Measurements from ENCODE around the gene ELL2.

Gene ELL2

DNA sequence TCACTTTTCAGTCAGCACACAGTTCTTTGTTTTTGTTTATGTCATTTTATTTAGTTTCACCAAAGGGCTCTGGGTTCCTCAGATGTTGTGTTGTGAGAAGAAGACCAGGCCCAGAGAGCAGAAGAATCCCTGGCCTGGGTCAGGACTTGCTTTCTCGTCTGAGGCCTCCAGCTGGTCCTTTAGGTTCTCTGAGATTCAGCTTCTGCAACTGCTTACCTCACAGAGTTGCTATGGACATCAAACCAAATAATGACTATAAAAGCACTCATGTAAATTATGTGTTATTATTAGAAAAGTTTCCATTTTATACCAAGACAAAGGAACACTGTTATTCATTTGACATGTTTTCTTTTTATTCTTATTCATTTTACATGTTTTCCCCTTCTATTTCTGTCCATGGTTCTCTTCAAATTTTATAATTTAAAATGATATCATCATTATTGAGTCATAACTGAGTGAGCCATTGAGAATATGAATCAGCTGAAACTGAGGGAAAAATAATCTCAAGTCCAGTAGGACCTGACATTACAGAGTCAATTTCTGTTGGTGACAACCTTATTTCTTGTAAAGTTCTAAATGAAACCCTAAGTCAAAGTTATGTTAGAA is 95.1 kb downstream of the ELL2 start:
- Mint-ChIP-seq H3K36me3 (ENCODE audit: insufficient read depth) (peaks cover 11% of the 10 kb centered on the region), H3K27ac (no peak overlapping the region), H3K27me3 (peaks cover 0 to 6% of the 10 kb centered on the region in 2 donors), H3K4me3 (no peak overlapping the region), H3K9me3 (no peaks in the 10 kb centered on the region), H3K4me1 (ENCODE audit: low read depth in 2 of 2) (peaks cover 23 to 26% of the 10 kb centered on the region in 2 donors)
- ATAC-seq (replicated peaks): no peak
- DNase-seq: no peak

DNA sequence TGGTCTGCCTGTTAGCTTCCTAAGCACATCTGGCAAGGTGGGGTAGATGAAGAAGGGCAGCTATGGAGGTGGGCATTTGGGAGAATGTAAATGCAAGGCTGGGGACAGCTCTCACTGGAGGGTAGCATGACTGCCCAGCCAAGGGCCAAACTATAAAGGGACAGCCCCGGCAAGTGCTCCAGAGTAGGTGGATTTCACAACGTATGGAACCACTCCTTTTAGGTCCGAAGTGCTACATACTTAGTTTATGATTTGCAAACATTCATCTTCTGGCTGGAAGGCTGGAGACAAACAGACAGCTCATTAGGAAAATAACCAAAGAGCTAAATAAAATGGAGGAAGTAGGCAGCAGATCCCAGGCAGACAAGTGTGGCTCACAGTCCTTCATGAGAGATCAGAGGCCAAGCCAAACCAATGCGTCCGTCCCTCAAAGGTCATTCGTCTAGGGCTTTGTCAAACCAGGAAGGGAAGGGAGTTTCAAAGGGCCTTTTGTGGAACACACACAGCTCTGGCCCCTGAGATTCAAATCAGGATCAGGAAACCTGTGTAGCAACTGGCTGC is 96.6 kb downstream of the ELL2 start:
- Mint-ChIP-seq H3K27me3 (peaks cover 0 to 9% of the 10 kb centered on the region in 2 donors), H3K9me3 (no peaks in the 10 kb centered on the region), H3K4me1 (ENCODE audit: low read depth in 2 of 2) (peaks cover 11 to 15% of the 10 kb centered on the region in 2 donors), H3K4me3 (no peak overlapping the region), H3K27ac (no peak overlapping the region), H3K36me3 (ENCODE audit: insufficient read depth) (peaks cover 11% of the 10 kb centered on the region)
- DNase-seq (no peak), ATAC-seq (replicated peaks) (no peak)

DNA sequence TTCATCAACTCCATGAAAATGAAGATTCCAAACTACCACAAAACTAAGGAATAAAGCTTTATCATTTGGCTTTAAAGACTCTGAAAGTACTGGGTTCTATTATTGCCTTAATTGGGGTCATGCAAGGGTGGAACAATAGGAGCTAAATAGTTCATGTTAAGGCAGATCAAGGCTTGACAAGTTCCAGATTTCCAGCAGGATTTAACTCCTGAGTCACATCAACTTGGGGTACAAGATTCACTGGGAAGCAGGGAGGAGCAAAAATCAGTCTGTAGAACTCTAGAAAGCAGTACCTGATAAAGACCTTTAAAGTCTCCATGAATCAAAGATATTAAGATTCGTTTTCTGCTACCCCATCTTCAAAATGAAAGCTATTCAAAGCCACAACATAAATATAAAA is 97.2 kb downstream of the ELL2 start:
- H3K27me3 Mint-ChIP-seq: peaks cover 0 to 11% of the 10 kb centered on the region in 2 donors
- H3K4me1 Mint-ChIP-seq (ENCODE audit: low read depth in 2 of 2): peaks cover 8 to 11% of the 10 kb centered on the region in 2 donors
- no peaks in the 10 kb centered on the region for H3K9me3 Mint-ChIP-seq
- H3K27ac Mint-ChIP-seq: no peak overlapping the region
- no peak overlapping the region for H3K4me3 Mint-ChIP-seq
- H3K36me3 Mint-ChIP-seq (ENCODE audit: insufficient read depth): peaks cover 9% of the 10 kb centered on the region
- ATAC-seq (replicated peaks): no peak
- no peak for DNase-seq

DNA sequence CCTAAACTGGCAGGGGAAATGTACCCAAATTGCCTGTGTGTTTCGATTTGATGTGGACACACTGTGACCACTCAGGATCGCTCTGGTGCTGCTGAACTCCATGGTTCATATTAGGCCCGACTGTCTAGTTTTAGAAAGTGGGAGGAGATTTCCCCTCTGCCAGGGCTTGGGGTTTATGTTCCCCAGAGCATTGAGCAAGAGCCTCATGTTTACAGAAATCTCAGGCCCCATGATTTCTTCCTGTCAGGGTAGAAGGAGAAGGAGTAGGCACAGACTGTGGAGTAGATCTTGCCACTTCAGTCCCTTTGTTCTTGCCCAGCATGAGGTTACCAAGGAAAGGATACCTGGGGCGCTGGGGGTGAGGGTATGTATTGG is 98.3 kb downstream of the ELL2 start:
- Mint-ChIP-seq H3K9me3 (no peaks in the 10 kb centered on the region), H3K27ac (no peak overlapping the region), H3K27me3 (peaks cover 0 to 11% of the 10 kb centered on the region in 2 donors), H3K4me3 (no peak overlapping the region), H3K36me3 (ENCODE audit: insufficient read depth) (peaks cover 5% of the 10 kb centered on the region), H3K4me1 (ENCODE audit: low read depth in 2 of 2) (peaks cover 0 to 6% of the 10 kb centered on the region in 2 donors)
- ATAC-seq (replicated peaks): no peak
- DNase-seq: no peak

DNA sequence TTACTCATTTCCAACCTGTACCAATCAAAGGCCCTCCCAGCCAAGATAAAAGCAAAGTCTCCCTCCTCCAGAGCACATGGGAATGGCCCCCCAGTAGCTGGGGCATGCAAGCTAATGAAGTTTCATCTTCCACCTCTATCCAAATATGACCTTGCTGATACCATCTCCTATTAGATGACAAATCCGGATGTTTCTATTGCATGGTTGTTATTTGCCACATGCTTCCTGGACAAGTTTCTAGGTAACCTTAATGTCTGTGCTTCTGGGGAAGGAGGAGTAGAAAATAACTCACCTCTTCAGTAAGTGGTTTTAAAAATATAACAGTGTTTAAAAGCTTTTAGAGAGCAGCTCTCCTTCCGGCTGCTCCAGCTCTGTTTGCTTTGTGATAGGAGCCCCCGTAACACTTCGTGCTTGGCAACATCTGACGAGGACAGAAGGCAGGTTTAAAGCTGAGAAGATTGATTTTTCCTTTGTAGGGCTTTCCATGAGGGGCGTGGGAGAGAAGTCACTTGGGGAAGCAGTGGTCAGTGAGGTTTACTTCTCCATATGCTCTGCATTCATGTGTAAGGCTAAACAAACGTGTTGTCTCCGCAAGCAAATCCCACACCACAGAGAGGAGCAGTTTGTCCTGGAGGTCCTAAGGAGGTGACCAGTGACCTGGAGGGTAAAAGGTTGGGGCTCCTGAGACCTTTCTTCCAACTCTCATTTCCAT is 98.8 kb downstream of the ELL2 start:
- no peak for ATAC-seq (replicated peaks)
- Mint-ChIP-seq H3K4me1 (ENCODE audit: low read depth in 2 of 2) (peaks cover 0 to 6% of the 10 kb centered on the region in 2 donors), H3K27ac (no peak overlapping the region), H3K27me3 (peaks cover 0 to 11% of the 10 kb centered on the region in 2 donors), H3K36me3 (ENCODE audit: insufficient read depth) (peaks cover 5% of the 10 kb centered on the region), H3K9me3 (no peaks in the 10 kb centered on the region), H3K4me3 (no peak overlapping the region)
- no peak for DNase-seq

DNA sequence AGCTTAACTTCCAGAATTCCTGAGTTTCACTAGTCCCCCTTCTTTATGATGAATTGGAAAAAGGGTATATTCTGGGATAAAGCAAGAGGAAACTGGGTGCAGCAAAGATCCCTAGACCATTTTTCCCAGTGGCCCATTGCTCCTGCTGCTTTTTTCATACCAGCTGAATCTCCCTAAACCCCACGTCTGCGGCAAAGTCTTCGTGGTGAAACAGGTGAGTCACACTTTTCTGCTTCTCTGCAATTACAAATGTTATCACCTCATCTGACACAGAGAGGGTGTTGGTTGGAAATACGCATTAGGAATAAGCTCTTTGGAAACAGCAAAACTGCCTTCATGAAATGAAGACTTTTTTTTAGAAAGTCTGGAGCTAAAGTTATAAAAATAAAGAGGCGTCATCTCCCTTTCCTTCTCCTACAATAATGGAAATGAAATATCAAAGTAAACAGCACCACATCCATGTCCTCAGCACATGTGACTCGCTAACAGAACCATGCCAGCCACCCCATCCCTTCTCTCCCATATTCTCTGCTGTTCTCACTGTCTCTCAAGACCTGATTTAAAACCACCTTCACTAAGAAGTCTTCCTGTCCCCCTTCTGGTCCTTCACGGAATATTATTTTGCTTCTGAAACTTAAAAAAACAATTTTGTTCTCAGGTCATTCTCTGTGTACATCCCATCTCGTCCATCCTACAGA is 99.6 kb downstream of the ELL2 start:
- Mint-ChIP-seq H3K4me1 (ENCODE audit: low read depth in 2 of 2) (peaks cover 0 to 6% of the 10 kb centered on the region in 2 donors), H3K4me3 (no peak overlapping the region), H3K27me3 (peaks cover 0 to 11% of the 10 kb centered on the region in 2 donors), H3K36me3 (ENCODE audit: insufficient read depth) (peaks cover 5% of the 10 kb centered on the region), H3K27ac (no peak overlapping the region), H3K9me3 (no peaks in the 10 kb centered on the region)
- ATAC-seq (replicated peaks) (no peak), DNase-seq (no peak)

DNA sequence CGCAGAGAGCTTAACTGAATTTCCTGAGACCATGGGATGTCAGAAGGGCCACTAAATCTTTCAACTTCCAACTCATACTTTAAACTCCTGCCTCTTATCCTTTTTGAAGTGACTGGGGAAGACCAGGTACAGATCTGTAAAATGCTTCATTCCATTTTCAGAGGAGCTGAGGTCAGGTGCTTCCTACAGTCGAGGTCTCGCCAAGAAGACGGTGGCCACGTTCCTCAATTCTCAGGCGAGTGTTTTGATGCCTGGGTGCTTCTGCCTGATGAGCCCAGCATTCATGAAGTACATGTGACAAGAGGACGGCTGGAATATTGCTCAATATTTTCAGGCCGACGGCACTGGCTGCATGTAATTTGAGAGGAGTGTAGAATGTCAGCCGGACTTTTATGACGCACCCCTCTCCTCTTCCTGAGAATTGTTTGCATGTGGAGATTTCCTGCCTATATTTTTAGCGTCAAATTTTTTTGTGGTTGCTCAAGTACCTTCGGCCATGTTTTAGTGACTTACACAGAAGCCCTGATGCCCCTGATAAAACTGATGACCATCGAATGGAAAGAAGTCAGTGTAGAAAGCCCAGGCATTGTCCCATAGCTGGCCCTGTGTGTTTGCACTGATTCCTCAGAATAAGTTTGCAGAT is 100.3 kb downstream of the ELL2 start:
- Mint-ChIP-seq H3K9me3 (no peaks in the 10 kb centered on the region), H3K4me3 (no peak overlapping the region), H3K27ac (no peak overlapping the region), H3K27me3 (peaks cover 0 to 11% of the 10 kb centered on the region in 2 donors), H3K36me3 (ENCODE audit: insufficient read depth) (peaks cover 5% of the 10 kb centered on the region), H3K4me1 (ENCODE audit: low read depth in 2 of 2) (peaks cover 0 to 5% of the 10 kb centered on the region in 2 donors)
- DNase-seq (no peak), ATAC-seq (replicated peaks) (no peak)

DNA sequence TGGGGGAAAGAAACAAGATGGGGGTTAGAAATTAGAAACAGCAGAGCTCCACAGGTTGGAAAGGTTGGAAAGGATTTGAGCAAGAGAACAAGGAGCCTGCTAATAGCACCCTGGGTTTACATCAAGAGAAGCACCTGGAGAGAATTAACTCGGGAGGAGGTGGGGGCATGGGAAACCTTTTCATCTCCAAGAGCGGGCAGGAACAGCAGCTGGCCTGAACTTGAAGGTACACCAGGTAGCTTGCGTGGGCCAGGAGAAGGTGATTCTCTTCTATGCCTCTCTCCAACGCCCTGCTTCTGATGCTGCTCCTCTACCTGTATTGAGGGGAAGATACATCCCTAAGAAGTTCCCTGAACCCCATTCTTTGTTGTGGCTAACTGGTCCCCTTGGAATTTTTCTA is 102.0 kb downstream of the ELL2 start:
- peaks cover 5% of the 10 kb centered on the region for H3K36me3 Mint-ChIP-seq (ENCODE audit: insufficient read depth)
- no peak overlapping the region for H3K27ac Mint-ChIP-seq
- H3K4me3 Mint-ChIP-seq: no peak overlapping the region
- peaks cover 0 to 5% of the 10 kb centered on the region in 2 donors for H3K4me1 Mint-ChIP-seq (ENCODE audit: low read depth in 2 of 2)
- DNase-seq (no peak), ATAC-seq (replicated peaks) (no peak)
- peaks cover 0 to 11% of the 10 kb centered on the region in 2 donors for H3K27me3 Mint-ChIP-seq
- no peaks in the 10 kb centered on the region for H3K9me3 Mint-ChIP-seq

DNA sequence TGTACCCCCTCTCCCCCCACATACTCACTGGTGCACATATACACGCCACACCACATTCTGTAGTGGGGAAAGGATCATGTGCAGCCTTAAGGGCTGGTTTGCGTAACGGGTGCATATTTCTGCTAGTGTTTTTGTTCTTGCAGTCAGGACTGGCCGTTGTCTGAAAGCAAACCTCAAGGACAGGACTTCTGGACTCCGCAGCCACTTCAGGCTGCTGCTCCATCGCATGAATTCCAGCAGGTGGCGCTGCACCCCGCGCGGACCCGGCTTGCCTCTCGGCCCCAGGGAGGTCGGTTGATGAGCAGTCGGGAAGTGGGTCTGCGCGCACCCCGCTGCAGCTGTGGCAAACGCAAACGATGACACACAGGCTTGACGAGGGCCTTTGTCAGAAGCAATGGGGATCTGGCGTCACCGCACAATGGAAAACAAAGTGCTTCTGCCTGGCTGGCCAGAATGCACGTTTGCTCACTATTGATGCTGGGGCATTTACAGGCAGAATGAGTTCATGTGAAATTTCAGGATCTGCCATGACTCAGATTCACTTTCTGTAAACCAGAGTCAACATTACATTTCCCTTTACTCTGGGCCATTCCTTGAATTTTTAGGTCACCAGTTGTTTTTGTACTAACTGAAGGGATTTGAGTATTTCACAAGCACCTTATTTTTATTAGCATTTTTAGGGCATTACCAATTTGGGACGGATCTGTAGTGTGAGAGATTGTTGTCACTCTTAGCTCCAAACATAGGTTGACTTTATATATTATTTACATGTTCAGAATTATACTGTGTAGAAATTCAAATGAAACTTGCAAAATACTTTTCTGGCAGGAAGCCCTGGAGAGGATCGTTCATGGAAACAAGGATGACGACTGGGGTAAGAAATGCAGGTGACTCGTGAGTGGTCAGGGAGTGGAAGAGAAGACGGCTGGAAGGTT is 102.7 kb downstream of the ELL2 start:
- H3K4me1 Mint-ChIP-seq (ENCODE audit: low read depth in 2 of 2): peaks cover 0 to 5% of the 10 kb centered on the region in 2 donors
- H3K4me3 Mint-ChIP-seq: peak overlapping the region; percentile 5 to 56
- no peaks in the 10 kb centered on the region for H3K9me3 Mint-ChIP-seq
- peaks cover 0 to 11% of the 10 kb centered on the region in 2 donors for H3K27me3 Mint-ChIP-seq
- DNase-seq (peak; percentile 86 to 88 (median 86)), ATAC-seq (replicated peaks) (peak; percentile 98)
- no peak overlapping the region for H3K27ac Mint-ChIP-seq
- H3K36me3 Mint-ChIP-seq (ENCODE audit: insufficient read depth): peaks cover 5% of the 10 kb centered on the region

DNA sequence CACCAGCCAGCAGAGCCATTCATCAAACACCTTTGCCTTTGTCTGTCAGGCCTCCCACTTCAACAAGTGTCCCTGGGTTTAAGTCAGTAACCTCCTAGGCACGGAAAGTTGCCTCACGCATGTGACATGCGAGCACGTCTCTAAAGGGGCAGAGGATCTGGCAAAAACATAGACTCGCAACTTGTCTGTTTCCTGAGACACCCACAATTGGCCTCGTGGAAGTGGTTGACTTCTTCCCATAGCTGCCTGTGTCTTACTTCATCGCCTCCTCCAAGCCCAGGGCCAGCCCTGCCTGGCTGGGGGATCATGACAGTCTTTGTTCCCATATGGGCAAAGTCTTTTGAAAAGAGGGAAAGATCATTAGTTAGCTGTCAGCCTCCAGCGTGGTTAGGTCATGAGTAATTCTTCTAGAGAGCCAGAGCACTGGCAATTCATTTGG is 103.6 kb downstream of the ELL2 start:
- ATAC-seq (replicated peaks): no peak
- DNase-seq: no peak
- Mint-ChIP-seq H3K27me3 (peaks cover 0 to 11% of the 10 kb centered on the region in 2 donors), H3K27ac (no peak overlapping the region), H3K36me3 (ENCODE audit: insufficient read depth) (peaks cover 5% of the 10 kb centered on the region), H3K4me3 (no peak overlapping the region), H3K4me1 (ENCODE audit: low read depth in 2 of 2) (peaks cover 0 to 5% of the 10 kb centered on the region in 2 donors), H3K9me3 (no peaks in the 10 kb centered on the region)

DNA sequence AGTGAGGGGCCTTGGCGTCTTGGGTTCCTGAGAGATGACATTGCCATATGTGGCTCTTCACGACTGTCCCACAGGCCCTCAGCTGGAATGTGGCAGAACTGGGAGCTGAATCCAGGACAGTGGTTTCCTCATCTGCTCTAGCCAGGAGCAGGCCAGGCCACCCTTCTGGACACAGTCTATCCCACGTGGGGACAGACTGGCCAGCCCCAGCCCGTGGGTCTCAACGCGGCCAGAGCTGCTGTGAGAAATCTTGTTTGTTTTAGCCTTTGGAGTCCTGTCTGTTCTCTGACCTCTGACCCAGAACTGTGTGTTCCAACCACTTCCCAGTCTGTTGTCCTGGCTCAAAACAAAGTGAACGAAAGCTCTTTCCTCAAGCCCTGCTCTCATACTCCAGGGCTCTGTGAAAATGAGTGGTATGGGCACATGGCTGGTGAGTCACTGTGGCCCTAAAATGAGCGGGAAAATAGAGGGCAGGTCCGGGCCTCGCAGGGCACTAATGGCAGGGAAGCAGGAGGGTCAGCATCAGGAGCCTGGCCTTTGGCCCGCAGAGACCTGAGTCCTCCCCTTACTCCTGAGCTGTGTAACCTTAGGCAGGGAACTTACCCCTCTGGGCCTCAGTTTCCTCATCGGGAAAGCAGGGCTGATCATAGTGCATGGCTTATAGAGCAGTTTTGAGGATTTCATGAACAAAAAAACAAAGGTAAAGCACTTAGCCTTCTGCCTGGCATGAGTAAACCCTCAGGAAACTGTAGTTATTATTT is 104.3 kb downstream of the ELL2 start:
- no peak for DNase-seq
- Mint-ChIP-seq H3K27me3 (peaks cover 0 to 9% of the 10 kb centered on the region in 2 donors), H3K27ac (no peak overlapping the region), H3K4me1 (ENCODE audit: low read depth in 2 of 2) (peaks cover 0 to 5% of the 10 kb centered on the region in 2 donors), H3K4me3 (no peak overlapping the region), H3K36me3 (ENCODE audit: insufficient read depth) (peaks cover 3% of the 10 kb centered on the region), H3K9me3 (no peaks in the 10 kb centered on the region)
- no peak for ATAC-seq (replicated peaks)

DNA sequence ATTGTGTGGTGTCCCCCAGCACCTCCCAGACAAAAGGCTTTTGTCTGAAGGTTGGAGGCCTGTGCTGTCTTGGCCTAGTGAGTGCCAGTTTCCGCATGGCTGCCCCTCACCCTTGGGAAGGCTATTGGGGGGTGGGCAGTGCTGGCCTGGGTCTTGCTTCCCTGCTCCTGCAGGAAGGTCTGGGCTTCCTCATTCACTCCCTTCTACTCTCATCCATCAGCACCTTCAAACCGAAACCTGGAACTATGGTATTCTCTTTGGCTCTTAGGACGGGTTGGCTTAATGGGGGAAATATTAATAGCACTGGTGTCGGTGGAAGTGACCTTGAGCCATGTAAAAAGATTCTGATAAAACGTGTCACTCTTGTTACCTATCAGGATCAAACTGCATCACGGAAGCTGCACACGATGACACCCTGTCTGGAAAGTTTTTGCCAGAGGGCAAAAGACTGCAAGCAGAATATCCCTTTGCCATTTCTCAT is 105.1 kb downstream of the ELL2 start:
- H3K36me3 Mint-ChIP-seq (ENCODE audit: insufficient read depth): peaks cover 3% of the 10 kb centered on the region
- no peak overlapping the region for H3K4me3 Mint-ChIP-seq
- H3K27ac Mint-ChIP-seq: no peak overlapping the region
- no peak for DNase-seq
- peaks cover 0 to 5% of the 10 kb centered on the region in 2 donors for H3K27me3 Mint-ChIP-seq
- no peaks in the 10 kb centered on the region for H3K9me3 Mint-ChIP-seq
- no peak for ATAC-seq (replicated peaks)
- peaks cover 0 to 5% of the 10 kb centered on the region in 2 donors for H3K4me1 Mint-ChIP-seq (ENCODE audit: low read depth in 2 of 2)

Data from effector memory CD8-positive, alpha-beta T cell (primary cell).